ENCODE data around the gene ATP1B1.

The ATP1B1 gene

DNA sequence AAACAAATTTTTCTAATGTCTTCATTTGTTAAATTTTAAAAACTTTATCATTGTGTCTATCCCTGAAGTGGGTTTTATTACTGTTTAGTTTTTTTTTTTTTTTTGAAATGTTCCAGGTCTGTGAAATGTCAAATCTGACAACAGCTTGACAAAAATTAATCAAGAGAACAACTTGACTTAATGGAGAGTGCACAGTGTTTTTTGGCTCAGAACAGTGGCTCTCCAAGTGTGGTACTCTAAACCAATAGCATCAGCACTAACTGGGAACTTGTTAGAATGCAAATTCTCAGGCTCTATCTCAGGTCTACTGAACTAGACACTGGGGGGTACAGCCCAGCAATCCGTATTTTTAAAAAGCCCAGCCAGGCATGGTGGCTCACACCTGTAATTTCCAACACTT, 49.2 kb downstream of the ATP1B1 start:
- Histone ChIP-seq H3K27ac (ENCODE audit: low read depth, low read length) (no peak overlapping the region), H3F3A (ENCODE audit: insufficient read depth) (no peaks in the 10 kb centered on the region), H3K4me2 (ENCODE audit: low read depth, low read length, poor library complexity, severe bottlenecking) (no peak overlapping the region), H3K9me2 (replicated peaks; ENCODE audit: insufficient read depth, low read length) (no peaks in the 10 kb centered on the region), H3K9ac (ENCODE audit: low read length) (no peak overlapping the region), H3K27me3 (ENCODE audit: low read length) (no peaks in the 10 kb centered on the region), H3K4me3 (ENCODE audit: insufficient read depth, low read length, poor library complexity, severe bottlenecking) (no peak overlapping the region), H2AFZ (ENCODE audit: low read depth, low read length, severe bottlenecking) (no peak overlapping the region), H3K36me3 (ENCODE audit: low read length) (no peaks in the 10 kb centered on the region), H3K79me2 (ENCODE audit: insufficient read depth, low read length) (no peaks in the 10 kb centered on the region), H4K20me1 (ENCODE audit: low read depth, low read length) (no peaks in the 10 kb centered on the region), H3K9me3 (ENCODE audit: insufficient read depth, low read length) (no peaks in the 10 kb centered on the region)
- TF ChIP-seq, protein P1, sequence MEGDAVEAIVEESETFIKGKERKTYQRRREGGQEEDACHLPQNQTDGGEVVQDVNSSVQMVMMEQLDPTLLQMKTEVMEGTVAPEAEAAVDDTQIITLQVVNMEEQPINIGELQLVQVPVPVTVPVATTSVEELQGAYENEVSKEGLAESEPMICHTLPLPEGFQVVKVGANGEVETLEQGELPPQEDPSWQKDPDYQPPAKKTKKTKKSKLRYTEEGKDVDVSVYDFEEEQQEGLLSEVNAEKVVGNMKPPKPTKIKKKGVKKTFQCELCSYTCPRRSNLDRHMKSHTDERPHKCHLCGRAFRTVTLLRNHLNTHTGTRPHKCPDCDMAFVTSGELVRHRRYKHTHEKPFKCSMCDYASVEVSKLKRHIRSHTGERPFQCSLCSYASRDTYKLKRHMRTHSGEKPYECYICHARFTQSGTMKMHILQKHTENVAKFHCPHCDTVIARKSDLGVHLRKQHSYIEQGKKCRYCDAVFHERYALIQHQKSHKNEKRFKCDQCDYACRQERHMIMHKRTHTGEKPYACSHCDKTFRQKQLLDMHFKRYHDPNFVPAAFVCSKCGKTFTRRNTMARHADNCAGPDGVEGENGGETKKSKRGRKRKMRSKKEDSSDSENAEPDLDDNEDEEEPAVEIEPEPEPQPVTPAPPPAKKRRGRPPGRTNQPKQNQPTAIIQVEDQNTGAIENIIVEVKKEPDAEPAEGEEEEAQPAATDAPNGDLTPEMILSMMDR (IDR thresholded peaks at IDR 0.05; ENCODE audit: insufficient read depth, low read length, poor library complexity, severe bottlenecking) = no peak
- no peak for TF ChIP-seq EZH2phosphoT487 (conservative IDR thresholded peaks at IDR 0.05; ENCODE audit: low read length)

DNA sequence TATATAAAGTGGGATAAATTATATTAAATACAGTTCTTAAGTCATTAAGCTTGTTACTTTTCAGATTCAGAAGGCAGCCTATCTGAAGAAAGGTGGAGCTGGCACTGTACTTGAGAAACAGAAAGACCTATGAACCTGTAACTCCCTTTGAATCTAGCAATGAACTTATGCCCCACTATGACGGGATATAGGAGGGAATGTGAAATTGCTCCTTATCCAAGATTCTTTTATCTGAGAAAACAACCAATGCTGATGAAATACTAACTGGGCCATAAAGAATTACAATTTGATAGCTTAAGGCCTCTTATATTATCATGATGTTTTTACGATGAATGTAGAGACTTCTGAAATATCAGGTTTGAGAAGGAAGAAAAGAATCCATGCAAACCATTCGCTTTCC, 50.1 kb downstream of the ATP1B1 start:
- H3F3A ChIP-seq (ENCODE audit: insufficient read depth) = no peaks in the 10 kb centered on the region
- H3K9ac ChIP-seq (ENCODE audit: low read length) = no peak overlapping the region
- no peaks in the 10 kb centered on the region for H3K27me3 ChIP-seq (ENCODE audit: low read length)
- no peak overlapping the region for H3K27ac ChIP-seq (ENCODE audit: low read depth, low read length)
- no peaks in the 10 kb centered on the region for H3K36me3 ChIP-seq (ENCODE audit: low read length)
- H2AFZ ChIP-seq (ENCODE audit: low read depth, low read length, severe bottlenecking) = no peak overlapping the region
- H3K4me2 ChIP-seq (ENCODE audit: low read depth, low read length, poor library complexity, severe bottlenecking) = no peak overlapping the region
- no peaks in the 10 kb centered on the region for H3K9me2 ChIP-seq (replicated peaks; ENCODE audit: insufficient read depth, low read length)
- no peaks in the 10 kb centered on the region for H3K79me2 ChIP-seq (ENCODE audit: insufficient read depth, low read length)
- no peaks in the 10 kb centered on the region for H4K20me1 ChIP-seq (ENCODE audit: low read depth, low read length)
- TF ChIP-seq, protein P1 (IDR thresholded peaks at IDR 0.05; ENCODE audit: insufficient read depth, low read length, poor library complexity, severe bottlenecking) = no peak
- TF ChIP-seq EZH2phosphoT487 (conservative IDR thresholded peaks at IDR 0.05; ENCODE audit: low read length) = no peak
- H3K4me3 ChIP-seq (ENCODE audit: insufficient read depth, low read length, poor library complexity, severe bottlenecking) = no peak overlapping the region
- no peaks in the 10 kb centered on the region for H3K9me3 ChIP-seq (ENCODE audit: insufficient read depth, low read length)

DNA sequence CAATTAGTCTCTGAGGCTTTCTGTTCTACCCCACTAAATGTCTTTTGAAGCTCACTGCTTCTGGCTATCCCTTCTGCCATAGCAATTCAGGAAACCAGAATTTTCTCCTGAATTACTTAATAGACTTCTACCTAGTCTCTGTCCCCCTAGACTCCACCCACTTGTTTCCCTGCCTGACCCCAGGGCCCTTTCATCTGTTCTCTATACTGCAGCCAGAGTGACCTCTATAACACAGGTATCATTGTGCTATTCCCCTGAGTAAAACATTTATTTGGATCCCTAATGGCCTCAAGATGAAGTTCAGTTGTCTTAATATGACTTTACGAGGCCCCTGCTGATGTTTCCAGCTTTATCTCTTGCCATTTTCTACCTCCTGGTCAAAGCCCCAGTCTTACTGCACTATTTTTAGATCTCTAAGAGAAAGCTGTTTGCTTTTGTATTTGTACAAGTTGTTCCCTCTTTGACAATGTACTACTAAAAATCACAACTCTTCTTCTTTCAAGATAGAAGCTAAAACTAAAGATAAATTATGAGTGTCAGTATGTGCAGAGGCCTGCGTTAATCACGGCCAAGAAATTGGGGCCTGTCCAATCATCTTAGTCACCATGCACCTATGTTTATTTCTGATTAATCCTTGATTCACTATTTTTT, 54.5 kb downstream of the ATP1B1 start:
- no peaks in the 10 kb centered on the region for H3F3A ChIP-seq (ENCODE audit: insufficient read depth)
- H3K36me3 ChIP-seq (ENCODE audit: low read length) = no peaks in the 10 kb centered on the region
- no peak overlapping the region for H2AFZ ChIP-seq (ENCODE audit: low read depth, low read length, severe bottlenecking)
- H3K9me2 ChIP-seq (replicated peaks; ENCODE audit: insufficient read depth, low read length) = no peaks in the 10 kb centered on the region
- H3K9ac ChIP-seq (ENCODE audit: low read length) = no peak overlapping the region
- no peak overlapping the region for H3K4me2 ChIP-seq (ENCODE audit: low read depth, low read length, poor library complexity, severe bottlenecking)
- H3K27me3 ChIP-seq (ENCODE audit: low read length) = no peaks in the 10 kb centered on the region
- no peak overlapping the region for H3K4me3 ChIP-seq (ENCODE audit: insufficient read depth, low read length, poor library complexity, severe bottlenecking)
- H3K27ac ChIP-seq (ENCODE audit: low read depth, low read length) = no peak overlapping the region
- H4K20me1 ChIP-seq (ENCODE audit: low read depth, low read length) = no peaks in the 10 kb centered on the region
- H3K9me3 ChIP-seq (ENCODE audit: insufficient read depth, low read length) = no peaks in the 10 kb centered on the region
- TF ChIP-seq, protein P1 (IDR thresholded peaks at IDR 0.05; ENCODE audit: insufficient read depth, low read length, poor library complexity, severe bottlenecking) = no peak
- no peak for TF ChIP-seq EZH2phosphoT487 (conservative IDR thresholded peaks at IDR 0.05; ENCODE audit: low read length)
- no peaks in the 10 kb centered on the region for H3K79me2 ChIP-seq (ENCODE audit: insufficient read depth, low read length)

Measured in SU-DHL-6 (cell line).